H1 (cell line): ENCODE results near the gene RNF31. TPM values are rescaled to one million over a fixed set of nuclear protein-coding genes. Genes with fewer than 3 reads are reported as not detected.

Experiments
- CTCF ChIA-PET: fragments of 300-600 bp; sonication (Branson Sonifier 250); formaldehyde crosslinking; loops from one replicate; lab custom pipeline; 2021; ENCODE audit not compliant: partially characterized antibody; lab: Charles Lee
- POLR2A ChIA-PET: fragments of 300-600 bp; sonication (Branson Sonifier 250); formaldehyde crosslinking; loops from one replicate; lab custom pipeline; 2021; ENCODE audit warnings: inconsistent platforms; ENCODE audit not compliant: partially characterized antibody; lab: Charles Lee
- DNase-seq, 2 experiments: peaks; one replicate each; pipeline versions ENCODE4 v3.0.0 to v3.0.0-alpha.2; 2010 to 2022; ENCODE audit warnings: low spot score in 2 of 2, low read depth in 1 of 2, mixed read lengths in 1 of 2
- FAIRE-seq: peaks from 2 replicates; lab custom pipeline; 2011; peaks lifted over from hg19 to GRCh38; lab: Jason Lieb, UNC
- H2AFZ ChIP-seq: 2 replicates; pipeline ENCODE4 v1.8.1; 2012; ENCODE audit warnings: low read length, inconsistent platforms
- H2AK5ac ChIP-seq: 2 replicates; pipeline ENCODE4 v1.6.1; 2013; ENCODE audit warnings: low read depth, low read length
- H2BK120ac ChIP-seq: replicated peaks from 2 replicates; pipeline ENCODE3; 2013; ENCODE audit warnings: low read depth, low read length, inconsistent platforms
- H2BK12ac ChIP-seq: 2 replicates; pipeline ENCODE4 v1.6.1; 2013; ENCODE audit warnings: low read depth, low read length
- H2BK15ac ChIP-seq: 2 replicates; pipeline ENCODE4 v1.6.1; 2013; ENCODE audit warnings: low read length
- H2BK20ac ChIP-seq: 2 replicates; pipeline ENCODE4 v1.6.1; 2013; ENCODE audit warnings: low read length
- H2BK5ac ChIP-seq: 2 replicates; pipeline ENCODE4 v1.6.1; 2013; ENCODE audit warnings: low read depth, low read length
- H3K14ac ChIP-seq: 2 replicates; pipeline ENCODE4 v1.6.1; 2013; ENCODE audit warnings: inconsistent platforms; ENCODE audit not compliant: insufficient read length
- H3K18ac ChIP-seq: 2 replicates; pipeline ENCODE4 v1.6.1; 2013; ENCODE audit warnings: low read length; ENCODE audit errors: extremely low read depth
- H3K23ac ChIP-seq: 2 replicates; pipeline ENCODE4 v1.6.1; 2013; ENCODE audit warnings: inconsistent platforms; ENCODE audit not compliant: insufficient read length
- H3K23me2 ChIP-seq: 2 replicates; pipeline ENCODE4 v1.6.1; 2013; ENCODE audit warnings: low read depth, low read length
- H3K27ac ChIP-seq: 2 replicates; pipeline ENCODE4 v1.6.1; 2011; ENCODE audit warnings: low read depth, low read length, inconsistent platforms
- H3K27me3 ChIP-seq, 4 experiments: replicated peaks in 1 of 4; 1 replicate in 1 of 4; 2 replicates in 3 of 4; pipeline versions ENCODE4 v1.6.1 to v1.8.1; 2011 to 2013; ENCODE audit warnings: low read length in 3 of 4, mild to moderate bottlenecking in 3 of 4, inconsistent platforms in 2 of 4, mixed read lengths in 2 of 4, moderate library complexity in 1 of 4; ENCODE audit not compliant: control insufficient read depth in 3 of 4, insufficient read depth in 3 of 4; ENCODE audit errors: extremely low read depth in 1 of 4
- H3K36me3 ChIP-seq, 4 experiments: 2 replicates each; pipeline versions ENCODE4 v1.6.1 to v1.8.1; 2011 to 2013; ENCODE audit warnings: mild to moderate bottlenecking in 4 of 4, low read length in 3 of 4, moderate library complexity in 2 of 4, control low read depth in 1 of 4, inconsistent platforms in 1 of 4; ENCODE audit not compliant: insufficient read depth in 4 of 4, control insufficient read depth in 2 of 4
- H3K4ac ChIP-seq: replicated peaks from 2 replicates; pipeline ENCODE3; 2013; ENCODE audit warnings: low read length, low read depth, mixed read lengths, inconsistent platforms; ENCODE audit not compliant: insufficient read length
- H3K4me1 ChIP-seq, 4 experiments: replicated peaks in 1 of 4; 1 replicate in 1 of 4; 2 replicates in 3 of 4; pipeline versions ENCODE4 v1.6.1 to v1.8.1; 2011 to 2013; ENCODE audit warnings: low read length in 3 of 4, inconsistent platforms in 2 of 4, mixed read lengths in 1 of 4; ENCODE audit not compliant: insufficient read depth in 4 of 4, control insufficient read depth in 3 of 4
- H3K4me2 ChIP-seq, 2 experiments: 2 replicates each; pipeline versions ENCODE4 v1.6.1 to v1.8.1; 2011 to 2013; ENCODE audit warnings: low read depth in 2 of 2, low read length in 2 of 2, control low read depth in 1 of 2, inconsistent platforms in 1 of 2, mild to moderate bottlenecking in 1 of 2; ENCODE audit not compliant: insufficient read depth in 1 of 2
- H3K4me3 ChIP-seq, 4 experiments: fragments of 200-600, 300-600 bp in 1 of 4; sonication (generic), shearing (Covaris generic), sonication (Bioruptor Twin) in 1 of 4; 2 replicates each; pipeline versions ENCODE4 v1.5.1 to v1.8.1; 2011 to 2016; ENCODE audit warnings: low read length in 4 of 4, low read depth in 3 of 4, control low read depth in 2 of 4, inconsistent platforms in 2 of 4, mild to moderate bottlenecking in 2 of 4, mixed read lengths in 1 of 4, moderate library complexity in 1 of 4; ENCODE audit not compliant: insufficient read depth in 2 of 4; ENCODE audit errors: extremely low read depth in 1 of 4
- H3K56ac ChIP-seq: replicated peaks from 2 replicates; pipeline ENCODE3; 2013; ENCODE audit warnings: low read depth, mild to moderate bottlenecking, mixed read lengths, low read length, inconsistent platforms; ENCODE audit not compliant: insufficient read length
- H3K79me1 ChIP-seq: 2 replicates; pipeline ENCODE4 v1.6.1; 2013; ENCODE audit warnings: low read depth, low read length, control low read depth
- H3K79me2 ChIP-seq, 2 experiments: 2 replicates each; pipeline versions ENCODE4 v1.6.1 to v1.8.1; 2012 to 2013; ENCODE audit warnings: low read length in 2 of 2, mild to moderate bottlenecking in 2 of 2, inconsistent platforms in 1 of 2; ENCODE audit not compliant: insufficient read depth in 2 of 2, control insufficient read depth in 1 of 2
- H3K9ac ChIP-seq, 4 experiments: replicated peaks in 1 of 4; 1 replicate in 1 of 4; 2 replicates in 3 of 4; pipeline versions ENCODE4 v1.6.1 to v1.8.1; 2011 to 2013; ENCODE audit warnings: low read depth in 3 of 4, low read length in 3 of 4, control low read depth in 2 of 4, mild to moderate bottlenecking in 2 of 4, moderate library complexity in 2 of 4, inconsistent platforms in 1 of 4; ENCODE audit errors: extremely low read depth in 1 of 4
- H3K9me3 ChIP-seq, 2 experiments: 2 replicates each; pipeline versions ENCODE4 v1.6.1 to v1.8.1; 2012 to 2013; ENCODE audit warnings: mild to moderate bottlenecking in 2 of 2, moderate library complexity in 2 of 2, control low read depth in 1 of 2, inconsistent platforms in 1 of 2, low read depth in 1 of 2, low read length in 1 of 2, mixed read lengths in 1 of 2; ENCODE audit not compliant: insufficient read depth in 2 of 2
- H4K20me1 ChIP-seq, 2 experiments: replicated peaks in 1 of 2; 2 replicates each; pipeline versions ENCODE3 to v1.8.1; 2011 to 2013; ENCODE audit warnings: inconsistent platforms in 2 of 2, low read length in 2 of 2, mild to moderate bottlenecking in 1 of 2; ENCODE audit not compliant: insufficient read depth in 2 of 2, control insufficient read depth in 1 of 2
- H4K5ac ChIP-seq: 2 replicates; pipeline ENCODE4 v1.6.1; 2013; ENCODE audit warnings: low read length, low read depth, mixed read lengths, inconsistent platforms; ENCODE audit not compliant: insufficient read length
- H4K8ac ChIP-seq: 2 replicates; pipeline ENCODE4 v1.8.0; 2013; ENCODE audit warnings: mild to moderate bottlenecking, moderate library complexity, low read length, inconsistent platforms; ENCODE audit not compliant: insufficient read depth; ENCODE audit errors: extremely low read depth
- H4K91ac ChIP-seq: replicated peaks from 2 replicates; pipeline ENCODE3; 2013; ENCODE audit warnings: low read length, mixed read lengths, inconsistent platforms; ENCODE audit not compliant: insufficient read length
- WGBS, 2 experiments: shearing (Covaris generic) in 1 of 2; methylation state at CpG; one replicate each; pipeline versions ENCODE4 v1.1.6 to v1.1.7; 2013 to 2015; ENCODE audit warnings: low lambda C conversion rate in 2 of 2, mixed read lengths in 2 of 2, inconsistent platforms in 1 of 2, low coverage in 1 of 2, missing lambda C conversion rate in 1 of 2; ENCODE audit not compliant: insufficient replicate concordance in 2 of 2, insufficient coverage in 1 of 2, insufficient read length in 1 of 2; ENCODE audit errors: extremely low coverage in 1 of 2, missing lambda C conversion rate in 1 of 2; 5-methylcytosine and 5-hydroxymethylcytosine counted together
- polyA plus RNA-seq, 7 experiments: library from polyadenylated mRNA; depleted of rRNA in 3 of 7; stranded (reverse) in 5 of 7; unstranded in 2 of 7; fragments of >200 nt in 5 of 7; fragments of 200-250 nt in 2 of 7; gene quantifications; 1 replicate in 5 of 7; 2 replicates in 1 of 7; 4 replicates in 1 of 7; pipeline versions ENCODE4 v1.2.1 to v1.2.3, GENCODE V29; 2011 to 2013; ENCODE audit warnings: missing spikeins in 2 of 7, mixed read lengths in 2 of 7
- total RNA-seq: library from RNA; stranded (reverse); fragmentation: NEBNext Ultra II Directional; extraction: Animal tissue kit (Norgen Biotek cat#: 25700); gene quantifications from 2 replicates; pipeline ENCODE4 v1.2.1, GENCODE V29; 2021

RNF31 gene
- total and polyA plus RNA-seq, 2 of the 8 experiments (the other 6 are each of a cell fraction or from before 2014, with no cell fraction given), result 17.5 to 72.0 TPM

GRCh38 chr14:24113379-24113800 lies 33.9 kb upstream of the RNF31 start:
- H3K23ac ChIP-seq, result no peak overlapping the region
- no peak overlapping the region for H2BK120ac ChIP-seq
- CTCF ChIA-PET, result interaction anchor here (0.6 to 2.7 kb wide), 12 partner anchors 14 to 322 kb away, joined by 3 to 20 read pairs (median 4); partner anchors contain the start of genes IRF9, PCK2 and PSME2
- H3K4me1 ChIP-seq, result peaks cover 0 to 4% (median 2%) of the 10 kb centered on the region in 4 experiments; a peak in 5 of 7 replicates
- FAIRE-seq (no peak), DNase-seq (no peak)
- H3K79me1 ChIP-seq, result peaks cover 5% of the 10 kb centered on the region; the same call in 1 of the 2 replicates
- H3K79me2 ChIP-seq, result peaks cover 0 to 10% of the 10 kb centered on the region in 2 experiments; a peak in 2 of 4 replicates
- no peak overlapping the region for H3K27ac ChIP-seq
- H2BK20ac ChIP-seq, result no peak overlapping the region
- peak overlapping the region; percentile 85 to 91 for H3K4me2 ChIP-seq
- no peak overlapping the region for H2BK15ac ChIP-seq
- H3K9me3 ChIP-seq, result no peaks in the 10 kb centered on the region
- H3K36me3 ChIP-seq, result peaks cover 5 to 12% (median 9%) of the 10 kb centered on the region in 4 experiments; a peak in 6 of 8 replicates
- peak overlapping the region; percentile 65; the same call in 1 of the 2 replicates for H3K18ac ChIP-seq
- 16% methylated on average over 15 of the region's 15 CpGs; no CpG with 5 or more reads in 1 of the 2 experiments for WGBS, 2 experiments
- no peaks in the 10 kb centered on the region for H3K27me3 ChIP-seq
- H3K9ac ChIP-seq, result peak overlapping the region in 3 of 4 experiments; percentile 9 to 49 (median 24); a peak in 5 of 7 replicates
- peak overlapping the region; percentile 28 for H4K5ac ChIP-seq
- no peak overlapping the region for H2BK12ac ChIP-seq
- peaks cover 7% of the 10 kb centered on the region for H3K23me2 ChIP-seq
- no peaks in the 10 kb centered on the region for H4K20me1 ChIP-seq
- H3K14ac ChIP-seq, result peak overlapping the region; percentile 8
- H3K4ac ChIP-seq, result no peak overlapping the region
- no peak overlapping the region; the same call in 1 of the 2 replicates for H4K8ac ChIP-seq
- peak overlapping the region; percentile 100; the same call in 1 of the 2 replicates for H2BK5ac ChIP-seq
- no peak overlapping the region for H3K56ac ChIP-seq
- no peak overlapping the region for H2AK5ac ChIP-seq
- no peak overlapping the region for H4K91ac ChIP-seq
- peak overlapping the region; percentile 68 to 89 (median 76) for H3K4me3 ChIP-seq
- POLR2A ChIA-PET, result interaction anchor here (1.0 to 7.1 kb wide), 14 partner anchors 10 to 125 kb away, joined by 3 to 125 read pairs (median 5); partner anchors contain the start of genes DHRS4L2, EMC9, FITM1 and IPO4
- 0 out of 2 replicates have a peak overlapping the region, but pooled peaks have one; percentile 12 for H2AFZ ChIP-seq
